PC-3 (cell line): ENCODE measurements around the gene MPC2.

ENCODE experiments used
- CTCF ChIP-seq: fragments of 300-600 bp; sonication (generic); conservative IDR thresholded peaks from 2 replicates; pipeline ENCODE4 v1.5.1; 2017; ENCODE audit warnings: antibody characterized with exemption, low read depth, mild to moderate bottlenecking, low read length
- EZH2 ChIP-seq: fragments of 300-600 bp; sonication (generic); IDR thresholded peaks from one replicate; pipeline ENCODE4 v1.6.1; 2017; ENCODE audit warnings: antibody characterized with exemption, mild to moderate bottlenecking, low read length; ENCODE audit not compliant: unreplicated experiment

DNA sequence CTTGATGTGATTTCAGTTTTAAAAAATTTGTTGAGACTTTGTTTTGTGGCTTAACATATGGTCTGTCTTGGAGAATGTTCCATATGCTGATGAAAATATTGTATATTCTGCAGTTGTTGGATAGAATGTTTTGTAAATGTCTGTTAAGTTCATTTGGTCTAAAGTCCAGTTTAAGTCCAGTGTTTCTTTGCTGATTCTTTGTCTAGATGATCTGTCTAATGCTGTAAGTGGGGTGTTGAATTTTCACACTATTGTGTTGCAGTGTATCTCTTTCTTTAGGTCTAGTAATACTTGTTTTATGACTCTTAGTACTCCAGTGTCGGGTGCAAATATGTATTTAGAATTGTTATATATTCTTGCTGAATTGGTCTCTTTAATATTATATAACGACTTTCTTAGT is 10.9 kb upstream of the MPC2 start:
- TF ChIP-seq CTCF: no peak
- no peak for TF ChIP-seq EZH2
